Erythroblast (primary cell): ENCODE results near the gene MPRIP.

Experiments
- DNase-seq, 2 experiments: peaks; one replicate each; lab custom pipeline; 2025; lab: John Stamatoyannopoulos, UW
- GATA1 ChIP-seq: IDR thresholded peaks from 2 replicates; pipeline ENCODE4 v1.6.1; 2011; ENCODE audit warnings: low read depth, mild to moderate bottlenecking, control low read depth, low read length, moderate library complexity
- POLR2A ChIP-seq: IDR thresholded peaks from 2 replicates; pipeline ENCODE4 v1.6.1; 2011; ENCODE audit warnings: mild to moderate bottlenecking, low read length

MPRIP gene

DNA sequence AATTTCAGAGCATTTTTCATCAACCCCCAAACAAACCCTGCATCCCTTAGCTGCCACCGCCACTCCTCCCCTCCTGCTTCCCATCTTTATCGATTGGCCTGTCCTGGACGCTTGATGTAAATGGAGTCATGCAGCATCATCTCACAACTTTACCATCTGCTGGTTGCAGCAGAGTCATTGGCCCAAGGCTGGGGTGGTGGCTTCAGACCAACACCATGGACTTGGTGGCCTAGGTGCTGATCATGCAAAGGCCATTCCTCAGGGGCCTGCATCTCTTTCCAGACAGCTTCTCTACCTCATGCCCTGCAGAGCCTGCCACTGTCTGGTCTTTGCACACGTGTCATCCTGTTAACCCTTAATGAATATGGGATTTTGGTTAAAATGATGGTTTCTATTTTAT lies 73.4 kb downstream of the MPRIP start:
- no peak for TF ChIP-seq POLR2A
- TF ChIP-seq GATA1 = no peak
- DNase-seq = no peak

DNA sequence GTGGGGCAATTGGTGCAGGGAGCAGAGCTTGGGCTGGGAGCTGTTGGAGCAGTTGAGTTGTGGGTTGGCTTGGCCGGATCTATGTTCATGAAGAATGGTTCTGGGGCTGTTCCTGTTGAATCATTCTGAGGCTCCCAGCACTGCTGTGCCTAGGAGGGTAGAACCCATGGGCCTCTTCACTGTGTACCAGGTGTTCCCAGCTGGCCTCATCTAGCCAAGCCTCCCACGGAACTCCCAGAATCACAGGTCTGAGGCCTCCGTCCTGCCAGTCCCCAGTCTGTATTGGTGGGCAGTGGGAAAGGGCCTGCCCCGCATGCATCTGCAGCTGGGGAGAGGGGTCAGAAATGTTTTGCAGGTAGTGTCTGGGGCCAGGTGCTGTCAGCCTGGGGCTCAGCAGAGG lies 74.1 kb downstream of the MPRIP start:
- DNase-seq = no peak
- TF ChIP-seq POLR2A (no peak), GATA1 (no peak)

DNA sequence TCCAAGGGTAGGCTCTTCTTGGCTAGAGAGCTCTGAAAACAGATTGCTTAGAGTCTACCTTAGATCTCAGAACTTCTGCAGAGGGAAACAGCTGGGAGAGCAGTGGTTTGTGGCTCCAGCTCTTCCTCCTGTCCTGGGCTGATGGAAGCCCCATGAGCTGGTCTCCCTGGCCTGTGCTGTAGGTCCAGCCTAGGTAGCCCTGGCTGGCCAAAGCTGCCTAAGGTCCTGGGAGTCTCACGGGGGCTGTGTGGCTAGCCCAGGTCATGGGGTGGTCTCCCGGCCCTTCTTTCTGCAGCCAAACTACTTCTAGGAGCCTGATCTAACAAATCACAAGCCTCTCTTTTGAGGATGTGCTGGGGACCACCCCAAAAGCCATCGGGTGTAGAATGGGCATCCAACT lies 75.7 kb downstream of the MPRIP start:
- no peak for DNase-seq
- TF ChIP-seq GATA1 (no peak), POLR2A (no peak)

DNA sequence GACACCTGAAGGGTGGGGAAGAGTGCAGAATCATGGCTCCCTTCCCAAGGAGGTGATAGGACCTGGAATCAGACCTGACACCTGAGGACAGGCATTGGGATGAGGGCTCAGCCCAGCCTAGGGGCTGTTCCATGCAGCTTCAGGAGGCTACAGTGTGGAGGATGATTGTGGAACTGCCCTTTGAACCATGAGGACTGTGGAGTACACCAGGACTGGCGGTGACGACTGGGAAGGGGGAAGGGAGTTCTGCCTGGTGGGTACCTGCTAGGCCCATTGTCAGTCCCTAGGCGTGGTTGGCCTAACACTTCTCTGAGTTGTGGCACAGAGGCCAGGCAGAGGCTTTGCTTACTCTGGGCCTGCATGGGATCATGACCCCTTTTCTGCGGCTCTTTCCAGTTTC lies 76.1 kb downstream of the MPRIP start:
- no peak for DNase-seq
- TF ChIP-seq GATA1 (no peak), POLR2A (no peak)

DNA sequence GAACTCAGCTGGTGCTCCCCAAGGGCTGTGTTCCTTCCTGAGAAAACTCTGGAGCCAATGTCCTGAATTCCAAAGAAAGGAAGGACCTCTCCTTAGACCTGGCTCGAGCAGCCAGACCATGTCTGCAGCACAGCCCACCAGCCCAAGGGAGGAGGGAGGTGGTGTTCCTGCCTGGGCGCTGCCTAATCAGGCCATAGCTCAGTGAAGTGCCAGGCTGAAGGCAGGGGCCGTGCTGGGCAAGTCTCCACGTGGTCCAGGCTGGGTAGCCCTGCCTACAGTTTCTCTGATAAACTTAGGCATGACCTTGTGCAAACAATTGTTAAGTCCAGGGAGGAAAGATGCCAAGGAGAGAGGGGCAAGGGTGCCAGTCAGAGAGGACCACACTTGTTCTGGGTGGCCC lies 76.8 kb downstream of the MPRIP start:
- DNase-seq = no peak
- TF ChIP-seq GATA1 (no peak), POLR2A (no peak)

DNA sequence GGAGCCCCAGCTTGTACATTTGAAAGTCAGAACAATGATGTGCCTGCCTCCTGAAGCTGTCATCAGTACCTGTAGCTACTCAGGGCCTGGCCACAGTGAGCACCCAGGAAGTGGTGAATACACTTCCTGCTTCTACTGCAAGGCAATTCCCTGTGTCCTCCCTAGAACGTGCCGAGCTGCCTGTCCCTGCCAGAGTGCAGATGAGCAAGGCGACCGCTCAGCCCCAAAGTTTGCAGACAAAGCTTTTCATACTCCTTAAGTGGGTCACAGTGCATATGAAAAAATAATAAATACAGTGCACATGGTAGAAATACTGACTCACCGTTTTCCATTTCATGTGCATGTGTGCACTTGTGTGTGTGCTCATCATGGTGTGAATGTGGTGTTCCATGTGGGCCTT lies 77.3 kb downstream of the MPRIP start:
- DNase-seq = no peak
- no peak for TF ChIP-seq GATA1
- no peak for TF ChIP-seq POLR2A

DNA sequence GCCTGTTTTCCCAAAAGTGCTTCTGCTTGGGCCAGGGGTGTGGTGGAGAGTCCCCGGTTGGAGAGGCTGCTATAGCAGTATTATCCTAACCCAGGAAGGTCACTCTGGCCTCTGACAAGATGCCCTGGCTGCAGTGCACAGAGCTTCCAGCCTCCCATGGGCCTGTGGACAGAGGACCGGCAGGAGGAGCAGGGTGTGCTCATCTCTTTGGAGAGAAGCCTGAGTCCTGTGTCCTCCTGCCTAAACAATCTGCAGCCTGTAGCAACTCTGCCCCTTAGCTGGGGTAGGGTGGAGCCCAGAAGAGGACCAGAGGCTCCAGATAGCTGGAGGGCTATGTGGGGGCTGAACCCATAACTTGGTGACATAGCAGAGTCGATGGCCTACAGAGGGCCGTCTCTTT lies 78.0 kb downstream of the MPRIP start:
- no peak for DNase-seq
- TF ChIP-seq POLR2A (no peak), GATA1 (no peak)

DNA sequence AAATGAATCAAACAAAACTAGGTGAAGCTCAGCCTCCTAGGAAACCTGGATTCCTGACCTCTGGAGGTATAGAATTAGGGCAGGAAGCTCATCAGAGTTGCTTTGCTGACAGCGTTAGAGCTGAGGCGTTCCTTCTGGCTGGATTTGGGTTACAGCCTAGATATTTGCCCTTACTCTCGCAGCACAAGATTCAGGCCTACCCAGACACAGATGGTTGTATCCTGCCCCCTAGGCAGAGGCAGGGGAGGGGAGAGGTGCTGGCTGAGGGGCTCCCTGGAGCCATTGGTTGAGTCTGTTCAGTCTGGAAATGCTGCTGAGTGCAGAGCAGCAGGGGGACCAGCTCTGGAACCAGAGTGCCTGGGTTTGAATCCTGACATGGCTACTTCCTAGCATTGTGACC lies 78.4 kb downstream of the MPRIP start:
- TF ChIP-seq POLR2A (no peak), GATA1 (no peak)
- DNase-seq = no peak

DNA sequence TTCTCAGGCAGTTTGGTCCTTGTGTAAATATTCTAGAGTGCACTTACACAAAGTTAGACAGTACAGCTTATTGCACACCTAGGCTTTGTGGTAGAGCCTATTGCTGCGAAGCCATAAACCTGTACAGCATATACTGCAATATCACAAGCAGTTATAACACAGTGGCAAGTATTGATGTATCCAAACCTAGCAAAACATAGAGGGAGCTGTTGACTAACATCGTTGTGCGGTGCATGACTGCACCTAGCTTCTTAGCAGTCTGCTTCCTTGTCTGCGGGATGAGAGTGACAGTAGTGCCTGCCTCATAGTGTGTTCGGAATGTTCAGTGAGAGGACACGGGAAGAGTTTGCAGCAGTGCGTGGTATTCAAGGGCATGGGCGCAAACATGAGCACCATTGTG lies 78.9 kb downstream of the MPRIP start:
- no peak for DNase-seq
- TF ChIP-seq POLR2A = no peak
- TF ChIP-seq GATA1 = no peak

DNA sequence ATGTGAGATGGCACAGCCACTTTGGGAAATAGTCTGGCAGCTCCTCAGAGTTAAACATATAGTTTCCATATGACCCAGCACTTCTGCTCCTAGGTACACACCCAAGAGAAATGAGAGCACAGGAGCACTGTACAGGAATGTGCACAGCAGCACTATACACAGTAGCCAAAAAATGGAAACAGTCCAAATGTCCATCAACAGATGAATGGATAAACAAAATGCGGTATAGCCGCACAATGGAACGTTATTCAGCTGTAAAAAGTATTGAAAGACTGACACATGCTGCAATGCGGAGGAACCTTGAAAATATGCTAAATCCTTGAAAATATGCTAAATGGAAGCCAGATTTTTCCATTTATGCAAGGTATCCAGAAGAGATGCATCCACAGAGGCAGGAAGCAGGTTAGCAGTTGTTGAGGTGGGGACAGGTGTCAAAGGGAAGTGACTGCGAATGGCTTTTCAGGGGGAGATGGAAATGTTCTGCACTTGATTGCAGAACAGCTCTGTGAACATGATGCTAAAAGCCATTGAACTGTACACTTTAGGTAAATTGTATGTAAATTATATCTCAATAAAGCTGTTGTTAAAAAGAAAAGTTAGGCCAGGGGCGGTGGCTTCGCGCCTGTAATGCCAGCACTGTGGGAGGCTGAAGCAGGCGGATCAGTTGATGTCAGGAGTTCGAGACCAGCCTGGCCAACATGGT lies 80.7 kb downstream of the MPRIP start:
- no peak for DNase-seq
- no peak for TF ChIP-seq GATA1
- TF ChIP-seq POLR2A = no peak

DNA sequence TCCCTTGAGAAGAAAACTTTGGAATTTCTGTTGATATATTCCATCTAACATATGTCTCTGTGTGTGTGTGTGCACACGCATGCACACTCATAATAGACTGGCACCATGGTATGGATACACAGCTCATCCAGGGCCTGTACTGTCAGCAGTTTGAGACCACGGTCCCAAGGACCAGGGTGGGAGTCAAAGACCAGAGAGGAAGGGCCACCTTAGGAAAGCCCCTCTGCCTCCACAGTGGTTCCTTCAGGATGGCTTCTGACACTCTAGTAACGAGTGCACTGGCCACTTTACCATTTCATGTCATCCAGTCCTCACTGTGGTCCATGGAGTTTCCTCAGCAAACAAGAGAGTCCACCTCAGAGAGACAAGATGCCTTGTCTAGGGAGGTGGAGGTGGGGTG lies 82.1 kb downstream of the MPRIP start:
- DNase-seq = no peak
- TF ChIP-seq GATA1 (no peak), POLR2A (no peak)

DNA sequence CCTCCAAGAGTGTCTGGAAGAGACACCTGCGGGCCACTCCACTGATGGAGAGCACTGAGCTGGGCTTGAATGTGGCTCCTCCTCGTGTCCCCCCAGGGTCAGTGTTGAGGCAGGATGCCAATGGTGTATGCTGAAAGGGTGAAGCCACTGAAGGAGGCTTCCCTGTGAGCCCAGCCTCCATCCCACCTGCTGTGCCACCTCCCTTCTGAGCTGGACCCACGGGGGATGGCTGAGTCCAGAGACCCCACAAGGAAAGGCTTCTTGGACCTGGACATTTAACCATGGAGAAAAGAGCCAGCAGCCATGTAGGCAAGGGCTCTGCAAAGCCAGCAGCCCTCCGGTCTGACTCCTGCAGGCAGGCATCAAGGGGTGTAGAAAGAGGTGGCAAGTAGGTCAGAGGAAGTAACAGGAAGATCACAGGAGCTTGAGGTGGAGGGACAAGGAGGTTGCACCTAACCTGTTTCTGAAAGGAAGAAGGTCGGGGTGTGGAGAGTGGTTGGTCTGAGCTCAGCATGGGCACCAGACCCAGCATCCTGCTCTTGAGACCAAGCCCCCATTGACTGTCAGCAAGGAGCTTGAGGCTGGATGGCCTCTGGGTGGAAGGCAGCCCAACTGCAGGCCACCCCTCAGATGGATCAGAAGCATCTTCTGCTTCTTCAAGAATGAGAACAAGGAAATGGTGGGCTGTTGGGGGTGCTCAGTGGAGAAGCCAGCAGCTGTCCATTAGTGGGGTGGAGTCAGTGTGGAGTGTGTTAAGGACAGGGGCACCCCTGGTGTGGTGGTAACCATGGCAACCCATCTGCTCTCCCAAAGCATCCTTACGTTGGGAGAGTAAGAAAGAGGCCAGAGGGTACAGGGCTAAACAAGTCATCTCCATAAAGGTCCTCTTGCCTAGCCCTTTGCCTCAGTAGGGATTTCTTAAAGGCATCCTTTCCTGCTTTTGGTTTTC lies 83.2 kb downstream of the MPRIP start:
- TF ChIP-seq POLR2A = no peak
- TF ChIP-seq GATA1 = no peak
- no peak for DNase-seq

DNA sequence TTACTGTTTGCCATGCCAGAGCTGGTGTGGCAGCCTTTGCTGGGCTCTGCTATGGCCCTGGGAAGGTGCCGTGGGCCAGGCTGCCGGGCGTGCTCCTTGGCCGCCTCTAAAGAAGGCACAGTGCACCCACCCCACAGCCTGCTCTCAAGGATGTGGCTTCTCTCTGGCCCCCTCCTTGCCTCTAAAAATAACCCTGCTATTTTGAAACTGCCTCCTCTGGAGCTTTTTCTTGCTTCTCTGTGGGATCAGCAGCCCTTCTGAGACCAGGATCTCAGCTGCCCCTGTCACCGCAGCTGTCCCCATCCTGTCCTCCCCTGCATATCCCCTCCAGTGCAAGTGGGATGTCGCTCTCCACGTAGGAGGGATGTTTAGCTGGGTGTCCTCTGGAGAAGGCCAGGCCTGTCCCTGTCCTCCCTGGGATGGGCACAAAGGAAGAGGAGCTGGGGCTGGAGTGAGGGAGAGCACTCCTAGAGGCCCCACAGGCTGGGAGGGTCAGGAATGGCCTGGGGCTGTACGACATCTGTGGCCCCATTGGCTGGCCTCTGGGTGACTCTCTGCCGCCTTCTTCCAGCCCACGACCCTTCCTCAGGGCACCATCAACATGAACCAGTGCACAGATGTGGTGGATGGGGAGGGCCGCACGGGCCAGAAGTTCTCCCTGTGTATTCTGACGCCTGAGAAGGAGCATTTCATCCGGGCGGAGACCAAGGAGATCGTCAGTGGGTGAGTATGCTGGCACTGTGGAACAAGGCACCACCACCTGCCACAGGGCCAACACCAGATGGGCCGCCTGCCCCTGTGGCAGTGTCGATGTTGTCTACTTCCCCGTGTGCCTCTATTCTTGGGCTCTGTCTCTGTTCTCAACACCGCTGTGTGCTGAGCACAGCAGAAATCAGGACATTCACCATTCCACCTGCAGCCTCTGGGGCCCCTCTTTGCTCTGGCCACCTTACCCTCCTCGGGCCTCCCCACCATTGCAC lies 84.2 kb downstream of the MPRIP start:
- TF ChIP-seq GATA1 (no peak), POLR2A (no peak)
- no peak for DNase-seq
